DOHH2 (cell line): Measurements from ENCODE around the gene STRN.
A peak's percentile ranks its signal among the peaks of the same experiment; 100 is the strongest.

Source experiments
- H3F3A ChIP-seq: fragments of 200-600 bp; sonication (generic), shearing (Covaris generic); 2 replicates; pipeline ENCODE4 v1.6.0; 2016; ENCODE audit warnings: antibody characterized with exemption, mild to moderate bottlenecking; ENCODE audit not compliant: control insufficient read depth, insufficient read depth
- H3K27ac ChIP-seq: fragments of 200-600 bp; sonication (generic); 2 replicates; pipeline ENCODE4 v1.5.1; 2014; ENCODE audit warnings: low read depth, mild to moderate bottlenecking, low read length, moderate library complexity
- H3K27me3 ChIP-seq: fragments of 200-600 bp; sonication (generic); 2 replicates; pipeline ENCODE4 v1.6.1; 2014; ENCODE audit warnings: mild to moderate bottlenecking, low read length, mixed read lengths; ENCODE audit not compliant: control insufficient read depth
- H3K36me3 ChIP-seq: fragments of 200-600 bp; sonication (generic); 2 replicates; pipeline ENCODE4 v1.6.1; 2014; ENCODE audit warnings: mild to moderate bottlenecking, low read length, moderate library complexity, mixed read lengths; ENCODE audit not compliant: control insufficient read depth
- H3K4me1 ChIP-seq: fragments of 200-600 bp; sonication (generic); 2 replicates; pipeline ENCODE4 v1.6.1; 2014; ENCODE audit warnings: mild to moderate bottlenecking, low read length, mixed read lengths; ENCODE audit not compliant: control insufficient read depth
- H3K4me2 ChIP-seq: fragments of 200-600 bp; sonication (generic); 2 replicates; pipeline ENCODE4 v1.6.0; 2014; ENCODE audit warnings: mild to moderate bottlenecking, low read length, moderate library complexity
- H3K4me3 ChIP-seq: fragments of 200-600 bp; sonication (generic); 2 replicates; pipeline ENCODE4 v1.5.1; 2014; ENCODE audit warnings: mild to moderate bottlenecking, low read length, mixed read lengths
- H3K79me2 ChIP-seq: fragments of 200-600 bp; sonication (generic); 2 replicates; pipeline ENCODE4 v1.6.1; 2014; ENCODE audit warnings: mild to moderate bottlenecking, low read length, mixed read lengths; ENCODE audit not compliant: control insufficient read depth
- H3K9me2 ChIP-seq: fragments of 200-600 bp; sonication (generic); replicated peaks from 2 replicates; pipeline ENCODE4 v1.6.1; 2014; ENCODE audit warnings: mild to moderate bottlenecking, low read length, mixed read lengths; ENCODE audit not compliant: control insufficient read depth
- H3K9me3 ChIP-seq: fragments of 200-600 bp; sonication (generic); 2 replicates; pipeline ENCODE4 v1.6.1; 2014; ENCODE audit warnings: antibody characterized with exemption, low read length, mixed read lengths; ENCODE audit not compliant: control insufficient read depth, insufficient read depth
- H4K20me1 ChIP-seq: fragments of 200-600 bp; sonication (generic); 2 replicates; pipeline ENCODE4 v1.6.0; 2014; ENCODE audit warnings: low read depth, mild to moderate bottlenecking, antibody characterized with exemption, low read length, moderate library complexity; ENCODE audit not compliant: control insufficient read depth, insufficient read depth
- EZH2phosphoT487 ChIP-seq: fragments of 200-600 bp; sonication (generic); IDR thresholded peaks from 2 replicates; pipeline ENCODE4 v1.6.1; 2017; ENCODE audit warnings: borderline replicate concordance, mild to moderate bottlenecking, antibody characterized with exemption, low read length, moderate library complexity, mixed read lengths
- TF ChIP-seq, protein P1 (sequence below): fragments of 200-600 bp; sonication (generic); IDR thresholded peaks from one replicate; pipeline ENCODE4 v1.5.1; 2014; ENCODE audit warnings: antibody characterized with exemption, mild to moderate bottlenecking, low read depth, low read length; ENCODE audit not compliant: poor library complexity, severe bottlenecking

Gene STRN

DNA sequence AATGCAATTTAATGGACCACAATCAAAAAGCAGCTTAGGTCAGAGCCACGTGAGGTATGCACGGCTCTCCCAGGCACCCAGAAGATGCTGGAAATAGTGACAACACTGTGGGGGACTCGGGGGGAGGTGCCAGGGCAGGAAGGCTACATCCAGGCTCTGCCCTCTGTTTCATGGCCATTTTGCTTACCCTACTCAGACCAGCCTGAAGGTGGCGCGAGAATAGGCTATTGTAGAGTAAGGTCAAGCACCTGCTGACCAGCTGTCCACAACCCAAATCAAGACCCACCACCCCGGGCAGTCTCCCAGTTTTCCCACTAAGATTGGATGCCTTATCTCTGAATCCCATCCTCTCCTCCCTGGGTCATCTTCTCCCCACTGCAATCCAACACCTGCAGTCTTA lies 154.1 kb downstream of the STRN start:
- H3K4me2 ChIP-seq, result no peak overlapping the region
- no peaks in the 10 kb centered on the region for H3K36me3 ChIP-seq
- no peaks in the 10 kb centered on the region for H3K79me2 ChIP-seq
- no peak overlapping the region for H3K4me3 ChIP-seq
- no peaks in the 10 kb centered on the region for H3K9me2 ChIP-seq
- no peaks in the 10 kb centered on the region for H3F3A ChIP-seq
- no peak overlapping the region for H3K27ac ChIP-seq
- H3K9me3 ChIP-seq, result no peaks in the 10 kb centered on the region
- H4K20me1 ChIP-seq, result no peaks in the 10 kb centered on the region
- H3K4me1 ChIP-seq, result no peaks in the 10 kb centered on the region
- H3K27me3 ChIP-seq, result no peaks in the 10 kb centered on the region
- TF ChIP-seq EZH2phosphoT487, result no peak
- TF ChIP-seq, protein P1, sequence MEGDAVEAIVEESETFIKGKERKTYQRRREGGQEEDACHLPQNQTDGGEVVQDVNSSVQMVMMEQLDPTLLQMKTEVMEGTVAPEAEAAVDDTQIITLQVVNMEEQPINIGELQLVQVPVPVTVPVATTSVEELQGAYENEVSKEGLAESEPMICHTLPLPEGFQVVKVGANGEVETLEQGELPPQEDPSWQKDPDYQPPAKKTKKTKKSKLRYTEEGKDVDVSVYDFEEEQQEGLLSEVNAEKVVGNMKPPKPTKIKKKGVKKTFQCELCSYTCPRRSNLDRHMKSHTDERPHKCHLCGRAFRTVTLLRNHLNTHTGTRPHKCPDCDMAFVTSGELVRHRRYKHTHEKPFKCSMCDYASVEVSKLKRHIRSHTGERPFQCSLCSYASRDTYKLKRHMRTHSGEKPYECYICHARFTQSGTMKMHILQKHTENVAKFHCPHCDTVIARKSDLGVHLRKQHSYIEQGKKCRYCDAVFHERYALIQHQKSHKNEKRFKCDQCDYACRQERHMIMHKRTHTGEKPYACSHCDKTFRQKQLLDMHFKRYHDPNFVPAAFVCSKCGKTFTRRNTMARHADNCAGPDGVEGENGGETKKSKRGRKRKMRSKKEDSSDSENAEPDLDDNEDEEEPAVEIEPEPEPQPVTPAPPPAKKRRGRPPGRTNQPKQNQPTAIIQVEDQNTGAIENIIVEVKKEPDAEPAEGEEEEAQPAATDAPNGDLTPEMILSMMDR, result peak; percentile 45

DNA sequence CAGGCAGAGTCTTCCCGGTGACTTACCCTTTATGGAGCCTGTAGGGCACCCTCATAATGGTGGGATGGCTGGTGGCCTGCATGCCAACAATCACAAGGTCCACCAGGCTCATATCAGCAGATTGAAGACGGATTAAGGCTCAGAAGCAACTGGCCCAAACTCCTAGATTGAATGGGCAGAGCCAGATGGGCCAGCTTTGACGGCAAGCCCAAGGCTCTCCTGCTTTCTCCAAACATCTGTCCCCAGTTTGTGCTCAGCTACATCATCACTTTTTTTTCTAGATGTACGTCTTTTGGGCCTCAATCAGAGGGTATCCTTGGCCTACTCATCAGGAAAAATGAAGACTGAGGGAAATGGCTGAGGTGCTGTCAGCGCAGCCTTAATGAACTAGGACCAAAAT lies 155.3 kb downstream of the STRN start:
- no peaks in the 10 kb centered on the region for H3K79me2 ChIP-seq
- H3K9me2 ChIP-seq, result no peaks in the 10 kb centered on the region
- H3K4me1 ChIP-seq, result no peaks in the 10 kb centered on the region
- H3K9me3 ChIP-seq, result no peaks in the 10 kb centered on the region
- H3F3A ChIP-seq, result no peaks in the 10 kb centered on the region
- H4K20me1 ChIP-seq, result no peaks in the 10 kb centered on the region
- no peaks in the 10 kb centered on the region for H3K27me3 ChIP-seq
- TF ChIP-seq, protein P1, result no peak
- TF ChIP-seq EZH2phosphoT487, result no peak
- no peak overlapping the region for H3K27ac ChIP-seq
- H3K36me3 ChIP-seq, result no peaks in the 10 kb centered on the region
- H3K4me2 ChIP-seq, result no peak overlapping the region
- H3K4me3 ChIP-seq, result no peak overlapping the region

DNA sequence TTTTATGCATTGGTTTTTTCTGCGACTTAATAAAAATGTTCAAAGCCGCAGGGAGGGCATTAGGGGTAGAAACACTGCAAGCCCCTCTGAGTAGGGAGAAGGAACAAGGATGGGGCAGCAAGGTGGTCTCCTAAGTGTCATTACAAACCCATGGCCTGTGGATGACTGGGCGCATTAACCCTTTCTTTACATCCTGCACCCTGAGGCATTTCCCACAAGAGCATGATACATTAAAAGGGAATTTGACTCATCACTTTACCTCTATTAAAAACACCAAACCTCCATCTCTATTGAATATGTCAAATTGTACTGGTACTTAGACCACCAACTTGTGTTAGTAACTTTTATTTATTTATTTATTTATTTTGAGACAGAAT lies 157.3 kb downstream of the STRN start:
- Histone ChIP-seq H3K4me3 (no peak overlapping the region), H3K9me3 (no peaks in the 10 kb centered on the region), H3K9me2 (no peaks in the 10 kb centered on the region), H3K4me1 (no peaks in the 10 kb centered on the region), H3F3A (no peaks in the 10 kb centered on the region), H3K36me3 (no peaks in the 10 kb centered on the region), H3K27me3 (no peaks in the 10 kb centered on the region), H3K27ac (no peak overlapping the region), H4K20me1 (no peaks in the 10 kb centered on the region), H3K79me2 (no peaks in the 10 kb centered on the region), H3K4me2 (no peak overlapping the region)
- TF ChIP-seq, protein P1, result no peak
- TF ChIP-seq EZH2phosphoT487, result no peak
